Measurements from ENCODE around the gene CDKN2B-AS1. TPM values are rescaled to one million over a fixed set of nuclear protein-coding genes. Genes with fewer than 3 reads are reported as not detected.

CDKN2B-AS1 gene
- total RNA-seq, 1 experiment from 2014 or later: 0.24 TPM

DNA sequence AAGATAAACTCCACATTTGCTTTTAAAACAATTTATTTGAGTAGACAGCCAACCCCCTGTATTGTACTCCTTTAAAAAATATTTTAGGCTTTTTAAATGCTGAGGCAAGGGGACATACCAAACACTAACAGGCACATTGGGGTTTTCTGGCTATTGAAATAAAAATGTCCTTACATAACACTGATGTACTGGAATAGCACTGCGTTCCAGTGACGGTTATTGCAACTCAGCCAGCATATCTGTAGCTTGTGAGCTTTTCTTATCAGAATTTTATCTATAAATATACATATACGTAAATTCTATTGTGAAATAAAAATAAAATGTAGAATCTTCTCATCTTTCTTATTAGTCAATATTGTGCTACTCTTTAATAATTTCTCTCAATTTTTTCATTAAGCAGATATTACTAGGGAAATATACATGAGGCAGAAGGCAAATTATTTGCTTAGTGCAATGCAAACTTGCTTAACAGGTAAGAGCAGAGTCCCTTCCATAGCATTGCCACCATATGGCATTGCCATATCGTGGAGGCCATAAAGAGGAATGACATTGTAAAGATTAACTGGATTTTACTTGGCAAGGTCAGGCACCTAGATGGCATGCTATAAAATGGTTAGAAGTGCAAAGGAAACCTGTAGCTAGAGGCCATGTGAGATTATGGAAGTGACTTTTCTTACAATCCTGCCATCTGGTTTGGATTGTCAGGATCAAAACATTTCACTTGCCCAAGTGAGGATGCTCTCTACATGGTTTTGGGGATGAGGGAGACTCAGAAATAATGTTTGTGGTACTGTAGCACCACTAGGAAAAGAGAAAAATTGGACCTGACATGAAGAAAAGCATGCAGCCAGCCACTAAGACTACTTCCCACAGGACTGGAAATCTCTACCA lies 109.3 kb downstream of the CDKN2B-AS1 start:
- ChIA-PET CTCF (interaction anchor here (1.0 to 2.7 kb wide), 4 partner anchors 14 to 290 kb away, joined by 4 to 13 read pairs (median 8); partner anchors contain the start of gene CDKN2B), POLR2A (no interaction called here)
- Mint-ChIP-seq H3K4me1 (peaks cover 22% of the 10 kb centered on the region), H3K9me3 (no peaks in the 10 kb centered on the region), H3K27ac (no peak overlapping the region), H3K4me3 (no peak overlapping the region), H3K27me3 (ENCODE audit: low read depth) (no peaks in the 10 kb centered on the region), H3K36me3 (no peaks in the 10 kb centered on the region)
- TF ChIP-seq, protein P1, sequence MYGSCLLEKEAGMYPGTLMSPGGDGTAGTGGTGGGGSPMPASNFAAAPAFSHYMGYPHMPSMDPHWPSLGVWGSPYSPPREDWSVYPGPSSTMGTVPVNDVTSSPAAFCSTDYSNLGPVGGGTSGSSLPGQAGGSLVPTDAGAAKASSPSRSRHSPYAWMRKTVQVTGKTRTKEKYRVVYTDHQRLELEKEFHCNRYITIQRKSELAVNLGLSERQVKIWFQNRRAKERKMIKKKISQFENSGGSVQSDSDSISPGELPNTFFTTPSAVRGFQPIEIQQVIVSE (CRISPR knock-in tag; IDR thresholded peaks at IDR 0.05; ENCODE audit: borderline replicate concordance): no peak
- TF ChIP-seq, protein P2, sequence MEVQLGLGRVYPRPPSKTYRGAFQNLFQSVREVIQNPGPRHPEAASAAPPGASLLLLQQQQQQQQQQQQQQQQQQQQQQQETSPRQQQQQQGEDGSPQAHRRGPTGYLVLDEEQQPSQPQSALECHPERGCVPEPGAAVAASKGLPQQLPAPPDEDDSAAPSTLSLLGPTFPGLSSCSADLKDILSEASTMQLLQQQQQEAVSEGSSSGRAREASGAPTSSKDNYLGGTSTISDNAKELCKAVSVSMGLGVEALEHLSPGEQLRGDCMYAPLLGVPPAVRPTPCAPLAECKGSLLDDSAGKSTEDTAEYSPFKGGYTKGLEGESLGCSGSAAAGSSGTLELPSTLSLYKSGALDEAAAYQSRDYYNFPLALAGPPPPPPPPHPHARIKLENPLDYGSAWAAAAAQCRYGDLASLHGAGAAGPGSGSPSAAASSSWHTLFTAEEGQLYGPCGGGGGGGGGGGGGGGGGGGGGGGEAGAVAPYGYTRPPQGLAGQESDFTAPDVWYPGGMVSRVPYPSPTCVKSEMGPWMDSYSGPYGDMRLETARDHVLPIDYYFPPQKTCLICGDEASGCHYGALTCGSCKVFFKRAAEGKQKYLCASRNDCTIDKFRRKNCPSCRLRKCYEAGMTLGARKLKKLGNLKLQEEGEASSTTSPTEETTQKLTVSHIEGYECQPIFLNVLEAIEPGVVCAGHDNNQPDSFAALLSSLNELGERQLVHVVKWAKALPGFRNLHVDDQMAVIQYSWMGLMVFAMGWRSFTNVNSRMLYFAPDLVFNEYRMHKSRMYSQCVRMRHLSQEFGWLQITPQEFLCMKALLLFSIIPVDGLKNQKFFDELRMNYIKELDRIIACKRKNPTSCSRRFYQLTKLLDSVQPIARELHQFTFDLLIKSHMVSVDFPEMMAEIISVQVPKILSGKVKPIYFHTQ (CRISPR knock-in tag; IDR thresholded peaks at IDR 0.05): no peak
- TF ChIP-seq NFYB (CRISPR knock-in tag; conservative IDR thresholded peaks at IDR 0.05; ENCODE audit: low read depth) (no peak), ZNF232 (CRISPR knock-in tag; IDR thresholded peaks at IDR 0.05) (no peak), OVOL2 (CRISPR knock-in tag; IDR thresholded peaks at IDR 0.05; ENCODE audit: borderline replicate concordance) (no peak)
- ATAC-seq (no peak), DNase-seq (ENCODE audit: low spot score) (no peak)

DNA sequence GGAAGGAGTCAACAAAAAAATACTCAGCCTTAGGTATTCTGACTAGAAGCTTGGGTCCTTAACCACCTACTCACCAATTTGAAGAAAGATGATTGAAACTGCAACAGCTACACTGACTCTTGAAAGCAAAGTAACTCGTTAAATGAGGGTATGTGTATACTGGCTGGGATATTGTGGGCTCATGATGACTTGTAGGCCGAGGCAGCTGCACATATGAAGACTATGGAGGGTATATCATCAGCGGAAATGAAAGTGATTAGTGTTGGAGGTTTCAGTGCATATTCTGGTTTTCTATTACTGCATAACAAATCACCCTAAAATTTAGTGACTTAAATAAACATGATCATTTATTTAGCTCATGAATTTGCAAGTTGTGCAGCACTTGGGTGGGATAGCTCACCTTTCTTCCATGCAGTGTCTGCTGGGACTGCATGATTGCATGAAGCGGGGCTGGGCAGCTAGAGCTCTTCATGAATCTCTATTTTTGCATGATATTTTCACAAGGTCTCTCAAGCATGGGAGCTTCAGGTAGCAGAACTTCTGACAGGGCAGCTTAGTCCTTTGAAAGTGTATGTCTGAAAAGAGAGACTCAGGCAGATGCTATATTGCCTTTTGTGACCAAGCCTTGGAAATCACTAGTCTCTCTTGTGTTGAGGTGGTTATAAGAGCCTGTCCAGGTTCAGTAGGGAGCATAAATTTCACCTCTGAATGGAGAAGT lies 110.6 kb downstream of the CDKN2B-AS1 start:
- ChIA-PET POLR2A (no interaction called here), CTCF (interaction anchor here (0.7 to 2.7 kb wide), 3 partner anchors 15 to 97 kb away, joined by 3 to 12 read pairs (median 3); no protein-coding TSS in a partner anchor)
- TF ChIP-seq OVOL2 (CRISPR knock-in tag; IDR thresholded peaks at IDR 0.05; ENCODE audit: borderline replicate concordance) (no peak), ETV6 (CRISPR knock-in tag; IDR thresholded peaks at IDR 0.05) (no peak), ZNF121 (CRISPR knock-in tag; IDR thresholded peaks at IDR 0.05) (no peak), MYBL2 (CRISPR knock-in tag; IDR thresholded peaks at IDR 0.05) (no peak), FOXP1 (CRISPR knock-in tag; IDR thresholded peaks at IDR 0.05; ENCODE audit: borderline replicate concordance) (no peak), JUN (CRISPR knock-in tag; IDR thresholded peaks at IDR 0.05) (no peak)
- TF ChIP-seq, protein P3, sequence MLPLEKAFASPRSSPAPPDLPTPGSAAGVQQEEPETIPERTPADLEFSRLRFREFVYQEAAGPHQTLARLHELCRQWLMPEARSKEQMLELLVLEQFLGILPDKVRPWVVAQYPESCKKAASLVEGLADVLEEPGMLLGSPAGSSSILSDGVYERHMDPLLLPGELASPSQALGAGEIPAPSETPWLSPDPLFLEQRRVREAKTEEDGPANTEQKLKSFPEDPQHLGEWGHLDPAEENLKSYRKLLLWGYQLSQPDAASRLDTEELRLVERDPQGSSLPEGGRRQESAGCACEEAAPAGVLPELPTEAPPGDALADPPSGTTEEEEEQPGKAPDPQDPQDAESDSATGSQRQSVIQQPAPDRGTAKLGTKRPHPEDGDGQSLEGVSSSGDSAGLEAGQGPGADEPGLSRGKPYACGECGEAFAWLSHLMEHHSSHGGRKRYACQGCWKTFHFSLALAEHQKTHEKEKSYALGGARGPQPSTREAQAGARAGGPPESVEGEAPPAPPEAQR (CRISPR knock-in tag; IDR thresholded peaks at IDR 0.05): no peak
- Mint-ChIP-seq H3K27ac (no peak overlapping the region), H3K36me3 (no peaks in the 10 kb centered on the region), H3K9me3 (no peaks in the 10 kb centered on the region), H3K27me3 (ENCODE audit: low read depth) (no peaks in the 10 kb centered on the region), H3K4me1 (peaks cover 22% of the 10 kb centered on the region), H3K4me3 (no peak overlapping the region)
- ATAC-seq (no peak), DNase-seq (ENCODE audit: low spot score) (no peak)

DNA sequence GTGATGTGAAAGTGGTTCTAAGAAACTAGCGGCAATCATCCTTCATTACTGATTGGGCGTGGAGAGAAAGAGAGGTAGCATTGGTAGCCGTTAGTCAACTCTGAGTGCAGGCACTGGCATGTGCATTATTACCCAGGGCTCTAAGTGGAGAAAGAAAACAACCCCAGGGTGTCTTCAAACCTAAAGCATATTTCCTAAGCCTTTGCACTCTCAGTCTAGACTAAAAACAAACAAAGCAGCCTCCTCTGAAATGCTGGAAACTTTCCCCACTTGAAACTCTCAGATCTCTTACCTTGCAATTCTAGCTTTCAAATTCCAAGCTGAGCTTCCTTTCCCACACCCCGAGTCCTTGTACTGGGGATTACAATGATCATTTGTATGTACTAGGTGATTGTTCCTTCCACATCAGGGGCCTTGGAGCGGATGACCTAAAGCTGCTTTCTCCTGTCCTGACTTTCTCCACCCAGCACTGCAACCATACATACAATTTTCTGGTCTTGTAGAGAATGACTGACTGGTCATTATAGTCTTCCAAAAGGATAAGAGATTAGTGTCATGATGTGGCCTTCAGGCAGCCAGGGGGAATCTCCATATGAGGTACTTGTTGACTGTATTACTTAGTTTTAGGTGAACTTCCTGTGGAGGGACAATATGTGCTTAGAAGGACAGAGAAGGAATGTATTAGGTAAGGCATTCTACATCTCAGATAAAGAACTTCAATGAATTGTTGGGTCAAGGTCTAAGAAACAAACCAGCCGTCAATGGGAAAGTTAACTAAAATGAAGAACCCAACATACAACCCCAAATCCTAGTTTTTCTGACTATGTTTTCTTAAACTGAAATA lies 112.8 kb downstream of the CDKN2B-AS1 start:
- ChIA-PET CTCF (interaction anchor here (1.2 kb wide), 1 partner anchor 12 kb away, joined by 3 read pairs; no protein-coding TSS in a partner anchor), POLR2A (no interaction called here)
- Mint-ChIP-seq H3K36me3 (no peaks in the 10 kb centered on the region), H3K4me3 (no peak overlapping the region), H3K27ac (no peak overlapping the region), H3K4me1 (peaks cover 15% of the 10 kb centered on the region), H3K27me3 (ENCODE audit: low read depth) (no peaks in the 10 kb centered on the region), H3K9me3 (no peaks in the 10 kb centered on the region)
- ATAC-seq: no peak; the same call in 1 of the 2 replicates
- no peak for DNase-seq (ENCODE audit: low spot score)
- TF ChIP-seq KAT7 (CRISPR knock-in tag; IDR thresholded peaks at IDR 0.05; ENCODE audit: borderline replicate concordance) (no peak), PRRX2 (CRISPR knock-in tag; IDR thresholded peaks at IDR 0.05) (no peak), NR1H2 (CRISPR knock-in tag; IDR thresholded peaks at IDR 0.05) (no peak), SP1 (CRISPR knock-in tag; conservative IDR thresholded peaks at IDR 0.05) (no peak)
- TF ChIP-seq, protein P4, sequence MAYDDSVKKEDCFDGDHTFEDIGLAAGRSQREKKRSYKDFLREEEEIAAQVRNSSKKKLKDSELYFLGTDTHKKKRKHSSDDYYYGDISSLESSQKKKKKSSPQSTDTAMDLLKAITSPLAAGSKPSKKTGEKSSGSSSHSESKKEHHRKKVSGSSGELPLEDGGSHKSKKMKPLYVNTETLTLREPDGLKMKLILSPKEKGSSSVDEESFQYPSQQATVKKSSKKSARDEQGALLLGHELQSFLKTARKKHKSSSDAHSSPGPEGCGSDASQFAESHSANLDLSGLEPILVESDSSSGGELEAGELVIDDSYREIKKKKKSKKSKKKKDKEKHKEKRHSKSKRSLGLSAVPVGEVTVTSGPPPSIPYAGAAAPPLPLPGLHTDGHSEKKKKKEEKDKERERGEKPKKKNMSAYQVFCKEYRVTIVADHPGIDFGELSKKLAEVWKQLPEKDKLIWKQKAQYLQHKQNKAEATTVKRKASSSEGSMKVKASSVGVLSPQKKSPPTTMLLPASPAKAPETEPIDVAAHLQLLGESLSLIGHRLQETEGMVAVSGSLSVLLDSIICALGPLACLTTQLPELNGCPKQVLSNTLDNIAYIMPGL (CRISPR knock-in tag; IDR thresholded peaks at IDR 0.05): no peak
- TF ChIP-seq, protein P5, sequence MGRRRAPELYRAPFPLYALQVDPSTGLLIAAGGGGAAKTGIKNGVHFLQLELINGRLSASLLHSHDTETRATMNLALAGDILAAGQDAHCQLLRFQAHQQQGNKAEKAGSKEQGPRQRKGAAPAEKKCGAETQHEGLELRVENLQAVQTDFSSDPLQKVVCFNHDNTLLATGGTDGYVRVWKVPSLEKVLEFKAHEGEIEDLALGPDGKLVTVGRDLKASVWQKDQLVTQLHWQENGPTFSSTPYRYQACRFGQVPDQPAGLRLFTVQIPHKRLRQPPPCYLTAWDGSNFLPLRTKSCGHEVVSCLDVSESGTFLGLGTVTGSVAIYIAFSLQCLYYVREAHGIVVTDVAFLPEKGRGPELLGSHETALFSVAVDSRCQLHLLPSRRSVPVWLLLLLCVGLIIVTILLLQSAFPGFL (CRISPR knock-in tag; IDR thresholded peaks at IDR 0.05; ENCODE audit: borderline replicate concordance): no peak
- TF ChIP-seq, protein P6, sequence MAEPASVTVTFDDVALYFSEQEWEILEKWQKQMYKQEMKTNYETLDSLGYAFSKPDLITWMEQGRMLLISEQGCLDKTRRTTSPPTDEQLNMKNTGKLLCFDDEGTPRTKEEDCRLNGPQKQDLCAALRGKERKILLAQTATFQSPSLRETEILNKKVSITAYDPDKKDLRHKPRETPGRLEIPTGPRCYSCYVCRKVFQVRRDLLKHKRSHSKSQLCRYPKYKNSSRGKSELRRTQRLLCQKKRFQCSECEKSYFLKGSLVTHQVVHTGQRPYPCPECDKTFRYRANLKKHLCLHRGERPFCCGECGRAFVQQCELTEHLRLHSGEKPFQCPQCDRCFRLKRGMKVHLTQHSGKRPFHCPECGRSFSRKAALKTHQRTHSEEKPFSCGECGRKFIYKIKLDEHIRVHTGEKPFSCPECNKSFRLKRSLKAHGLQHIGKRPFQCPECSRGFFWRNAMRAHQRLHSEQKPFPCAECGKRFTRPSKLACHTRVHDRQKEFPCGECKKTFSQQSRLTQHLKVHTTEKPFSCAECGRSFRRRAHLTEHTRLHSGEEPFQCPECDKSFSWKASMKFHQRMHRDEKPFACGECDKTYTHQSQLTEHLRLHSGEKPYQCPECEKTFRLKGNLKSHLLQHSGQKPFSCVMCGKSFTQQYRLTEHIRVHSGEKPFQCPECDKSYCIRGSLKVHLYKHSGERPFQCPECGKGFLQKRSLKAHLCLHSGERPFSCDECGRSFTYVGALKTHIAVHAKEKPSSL (CRISPR knock-in tag; conservative IDR thresholded peaks at IDR 0.05): no peak
